HG02970 (cell line): ENCODE measurements around the gene SCAND1.

Source experiments
- ATAC-seq: cut with Tn5 transposase; IDR thresholded peaks from one replicate; pipeline ENCODE4 v1.9.1; 2021; ENCODE audit warnings: mild to moderate bottlenecking, moderate library complexity, moderate number of reproducible peaks; ENCODE audit not compliant: unreplicated experiment, low FRiP score

Gene SCAND1

DNA sequence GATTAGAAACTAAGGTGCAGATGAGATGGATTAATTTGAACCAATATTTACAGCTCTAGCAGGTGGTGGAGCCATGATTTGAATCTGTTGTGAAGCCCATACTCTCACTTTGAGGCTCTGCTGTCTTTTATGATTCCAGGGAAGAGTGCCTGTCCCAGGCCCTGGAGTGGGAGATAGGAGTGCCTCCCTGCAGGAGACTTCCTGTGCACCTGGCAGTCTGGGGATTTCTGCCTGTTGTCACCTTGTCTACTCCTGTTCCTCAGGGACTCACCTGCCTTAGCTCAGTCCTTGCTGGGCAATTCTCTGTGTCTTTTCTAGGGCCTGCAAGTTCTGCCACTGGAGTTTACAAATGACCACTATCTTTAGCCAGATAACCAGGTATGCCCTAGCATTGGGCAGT is 46.3 kb downstream of the SCAND1 start:
- ATAC-seq, result no peak

DNA sequence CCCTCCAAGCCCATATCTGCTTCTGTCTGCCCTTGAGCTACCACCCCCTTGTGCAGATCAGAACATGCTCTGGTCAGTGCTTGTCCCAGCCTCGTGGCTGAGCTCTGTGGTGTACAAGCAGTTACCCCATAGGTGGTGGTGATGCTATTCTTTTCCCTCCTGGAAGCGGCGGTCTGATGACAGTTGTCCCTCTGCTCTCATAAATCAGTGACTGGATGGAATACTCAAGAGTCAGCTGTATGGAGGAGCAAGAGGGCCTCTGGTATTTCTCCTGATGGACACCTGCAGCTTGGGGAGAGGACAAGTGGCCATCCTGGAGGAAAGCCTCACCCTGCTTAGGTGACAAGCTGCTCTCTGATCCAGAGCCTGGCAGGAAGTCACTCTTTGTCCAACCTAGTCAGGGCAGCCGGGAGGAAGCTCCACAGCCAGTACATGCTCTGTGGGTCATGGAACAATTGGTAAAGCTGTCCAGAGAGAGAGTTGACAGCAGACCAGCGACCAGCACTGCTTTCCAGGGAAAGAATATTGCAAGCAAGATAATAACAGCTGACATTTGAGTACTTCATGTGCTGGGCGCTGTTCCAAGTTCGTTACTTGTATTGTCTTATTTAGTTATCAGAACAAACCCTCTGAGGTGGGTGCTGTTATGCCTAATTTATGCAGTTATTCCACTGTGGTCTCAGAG is 47.1 kb downstream of the SCAND1 start:
- no peak for ATAC-seq

DNA sequence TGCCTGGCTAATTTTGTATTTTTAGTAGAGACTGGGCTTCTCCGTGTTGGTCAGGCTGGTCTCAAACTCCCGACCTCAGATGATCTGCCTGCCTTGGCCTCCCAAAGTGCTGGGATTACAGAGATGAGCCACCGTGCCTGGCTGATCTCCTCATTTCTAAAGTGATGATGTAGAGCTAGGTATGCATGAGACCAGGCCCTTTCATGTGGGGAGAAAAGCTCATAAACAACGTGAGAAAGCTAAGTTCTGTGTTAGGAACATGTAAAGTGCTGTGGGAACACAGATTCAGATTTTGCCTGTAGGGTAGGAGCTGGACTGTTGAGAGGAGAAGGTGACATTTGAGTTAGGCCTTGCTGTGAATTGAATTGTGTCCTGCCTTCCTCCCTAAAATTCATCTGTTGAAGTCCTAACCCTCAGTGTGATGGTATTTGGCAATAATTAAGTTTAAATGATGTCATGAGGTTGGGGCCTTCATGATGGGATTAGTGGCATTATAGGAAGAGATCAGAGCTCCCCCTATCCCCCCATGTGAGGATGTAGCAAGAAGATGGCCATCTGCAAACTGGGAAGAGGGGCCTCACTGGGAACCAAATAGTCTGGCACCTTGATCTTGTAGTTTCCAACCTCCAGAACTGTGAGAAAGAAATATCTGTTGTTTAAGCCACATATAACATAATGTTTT is 49.2 kb downstream of the SCAND1 start:
- ATAC-seq, result no peak

DNA sequence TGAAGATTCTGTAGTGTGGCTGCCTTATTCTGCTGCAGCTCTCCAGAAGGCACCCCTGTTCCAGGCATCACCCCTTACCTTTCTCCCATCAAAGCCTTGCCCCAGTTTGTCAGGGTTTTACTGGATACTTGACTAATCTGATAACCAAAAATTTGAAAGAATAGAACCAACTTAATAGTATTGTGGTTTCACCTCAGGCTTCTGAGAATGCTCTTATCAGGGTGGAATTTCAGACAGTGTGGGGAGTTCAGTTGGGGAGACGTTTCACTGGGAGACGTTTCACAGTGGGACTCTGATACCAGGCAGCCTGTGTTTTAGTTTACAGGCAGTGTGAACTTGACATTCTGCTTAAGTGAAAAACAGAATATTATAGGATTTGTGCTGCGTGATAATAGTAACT is 50.5 kb downstream of the SCAND1 start:
- no peak for ATAC-seq
